Calu3 (cell line): ENCODE data around the gene TSPAN31. TPM values are rescaled to one million over a fixed set of nuclear protein-coding genes. Genes with fewer than 3 reads are reported as not detected.

Experiments used
- BruUV-seq: library from RNA; stranded (reverse); fragments of 400-500 nt; replicated peaks from 2 replicates; lab custom pipeline; 2021; lab: Mats Ljungman, UMichigan
- CTCF ChIA-PET: fragments of 300-600 bp; sonication (Branson Sonifier 250); formaldehyde crosslinking; loops from one replicate; lab custom pipeline; 2022; ENCODE audit warnings: antibody characterized with exemption; lab: Charles Lee
- DNase-seq: peaks from one replicate; pipeline ENCODE4 v3.0.0; 2022
- H3K27ac Mint-ChIP-seq: one replicate; pipeline ENCODE4 v1.8.0; 2022; ENCODE audit warnings: mixed read lengths; ENCODE audit not compliant: unreplicated experiment
- H3K27me3 Mint-ChIP-seq: one replicate; pipeline ENCODE4 v1.8.0; 2022; ENCODE audit warnings: mixed read lengths; ENCODE audit not compliant: unreplicated experiment
- H3K36me3 Mint-ChIP-seq: one replicate; pipeline ENCODE4 v1.8.0; 2022; ENCODE audit warnings: mild to moderate bottlenecking, moderate library complexity, mixed read lengths; ENCODE audit not compliant: insufficient read depth, unreplicated experiment
- H3K4me1 Mint-ChIP-seq: one replicate; pipeline ENCODE4 v1.8.0; 2022; ENCODE audit warnings: mild to moderate bottlenecking, low read depth, mixed read lengths; ENCODE audit not compliant: unreplicated experiment
- H3K4me3 Mint-ChIP-seq: one replicate; pipeline ENCODE4 v1.8.0; 2022; ENCODE audit warnings: mild to moderate bottlenecking, low read depth, moderate library complexity, mixed read lengths; ENCODE audit not compliant: unreplicated experiment
- H3K9me3 Mint-ChIP-seq: one replicate; pipeline ENCODE4 v1.8.0; 2022; ENCODE audit warnings: low read depth, mixed read lengths; ENCODE audit not compliant: unreplicated experiment
- intact Hi-C: fragments of 100-400 bp; cut with micrococcal nuclease; formaldehyde crosslinking; loops from one replicate; pipeline ENCODE4 v1.10.0; 2022; ENCODE audit not compliant: unreplicated experiment
- total RNA-seq: library from RNA; stranded (reverse); gene quantifications from 2 replicates; pipeline ENCODE4 v1.2.3, GENCODE V29; 2022
- TF ChIP-seq, protein P1 (sequence below): fragments of 200-600 bp; IDR thresholded peaks from one replicate; pipeline ENCODE4 v1.8.0; 2022; ENCODE audit warnings: antibody characterized with exemption; ENCODE audit not compliant: unreplicated experiment

Gene TSPAN31
- total RNA-seq, 1 experiment from 2014 or later: 40.2 TPM

DNA sequence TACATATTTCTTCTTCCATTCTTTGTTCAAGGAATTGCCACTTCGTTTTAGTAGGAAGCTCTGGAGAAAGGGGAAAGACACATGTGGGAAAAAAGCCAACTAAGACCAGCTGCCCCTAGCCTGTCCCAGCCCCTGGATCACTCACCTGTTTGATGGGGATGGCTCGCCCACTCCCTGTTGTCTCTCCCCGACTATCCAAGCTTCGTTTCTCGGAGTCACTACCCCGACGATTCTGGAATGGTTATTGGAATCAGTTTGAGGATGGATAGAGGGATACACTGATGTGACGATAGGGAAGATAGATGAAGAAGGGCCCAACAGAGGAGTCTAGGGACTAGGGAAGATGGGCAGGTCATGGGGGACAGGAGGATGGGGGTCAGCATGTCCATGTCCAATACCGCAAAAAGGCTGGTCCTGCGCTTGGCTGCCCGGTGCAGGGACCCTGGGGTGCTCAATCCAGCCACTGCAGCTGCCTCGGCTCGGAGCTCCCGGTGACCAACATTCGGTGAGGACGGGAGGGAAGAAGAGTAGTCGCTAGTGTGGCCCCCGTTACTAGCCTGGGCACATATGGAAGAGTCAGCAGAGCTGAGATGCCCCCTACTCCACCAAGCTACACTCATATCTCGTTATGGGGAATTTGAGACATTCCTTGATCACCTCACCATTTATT is 13.3 kb upstream of the TSPAN31 start:
- peaks cover 94% of the 10 kb centered on the region for H3K27me3 Mint-ChIP-seq
- H3K4me1 Mint-ChIP-seq: peaks cover 28% of the 10 kb centered on the region
- CTCF ChIA-PET: interaction anchor here (0.5 to 0.9 kb wide), 3 partner anchors 9 to 188 kb away, joined by 3 read pairs; no protein-coding TSS in a partner anchor
- BruUV-seq: no TSS peak
- H3K9me3 Mint-ChIP-seq: no peaks in the 10 kb centered on the region
- no peak for DNase-seq
- intact Hi-C loops: no loop called here
- TF ChIP-seq, protein P1, sequence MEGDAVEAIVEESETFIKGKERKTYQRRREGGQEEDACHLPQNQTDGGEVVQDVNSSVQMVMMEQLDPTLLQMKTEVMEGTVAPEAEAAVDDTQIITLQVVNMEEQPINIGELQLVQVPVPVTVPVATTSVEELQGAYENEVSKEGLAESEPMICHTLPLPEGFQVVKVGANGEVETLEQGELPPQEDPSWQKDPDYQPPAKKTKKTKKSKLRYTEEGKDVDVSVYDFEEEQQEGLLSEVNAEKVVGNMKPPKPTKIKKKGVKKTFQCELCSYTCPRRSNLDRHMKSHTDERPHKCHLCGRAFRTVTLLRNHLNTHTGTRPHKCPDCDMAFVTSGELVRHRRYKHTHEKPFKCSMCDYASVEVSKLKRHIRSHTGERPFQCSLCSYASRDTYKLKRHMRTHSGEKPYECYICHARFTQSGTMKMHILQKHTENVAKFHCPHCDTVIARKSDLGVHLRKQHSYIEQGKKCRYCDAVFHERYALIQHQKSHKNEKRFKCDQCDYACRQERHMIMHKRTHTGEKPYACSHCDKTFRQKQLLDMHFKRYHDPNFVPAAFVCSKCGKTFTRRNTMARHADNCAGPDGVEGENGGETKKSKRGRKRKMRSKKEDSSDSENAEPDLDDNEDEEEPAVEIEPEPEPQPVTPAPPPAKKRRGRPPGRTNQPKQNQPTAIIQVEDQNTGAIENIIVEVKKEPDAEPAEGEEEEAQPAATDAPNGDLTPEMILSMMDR: no peak
- peaks cover 5% of the 10 kb centered on the region for H3K36me3 Mint-ChIP-seq
- no peak overlapping the region for H3K27ac Mint-ChIP-seq
- no peak overlapping the region for H3K4me3 Mint-ChIP-seq

GRCh38 chr12:57732270-57732669 is 12.6 kb upstream of the TSPAN31 start:
- BruUV-seq: no TSS peak
- Mint-ChIP-seq H3K9me3 (no peaks in the 10 kb centered on the region), H3K4me3 (no peak overlapping the region), H3K27me3 (peaks cover 100% of the 10 kb centered on the region), H3K4me1 (peaks cover 32% of the 10 kb centered on the region), H3K36me3 (peaks cover 5% of the 10 kb centered on the region), H3K27ac (no peak overlapping the region)
- CTCF ChIA-PET: no interaction called here
- TF ChIP-seq, protein P1: no peak
- no peak for DNase-seq
- intact Hi-C loops: no loop called here

DNA sequence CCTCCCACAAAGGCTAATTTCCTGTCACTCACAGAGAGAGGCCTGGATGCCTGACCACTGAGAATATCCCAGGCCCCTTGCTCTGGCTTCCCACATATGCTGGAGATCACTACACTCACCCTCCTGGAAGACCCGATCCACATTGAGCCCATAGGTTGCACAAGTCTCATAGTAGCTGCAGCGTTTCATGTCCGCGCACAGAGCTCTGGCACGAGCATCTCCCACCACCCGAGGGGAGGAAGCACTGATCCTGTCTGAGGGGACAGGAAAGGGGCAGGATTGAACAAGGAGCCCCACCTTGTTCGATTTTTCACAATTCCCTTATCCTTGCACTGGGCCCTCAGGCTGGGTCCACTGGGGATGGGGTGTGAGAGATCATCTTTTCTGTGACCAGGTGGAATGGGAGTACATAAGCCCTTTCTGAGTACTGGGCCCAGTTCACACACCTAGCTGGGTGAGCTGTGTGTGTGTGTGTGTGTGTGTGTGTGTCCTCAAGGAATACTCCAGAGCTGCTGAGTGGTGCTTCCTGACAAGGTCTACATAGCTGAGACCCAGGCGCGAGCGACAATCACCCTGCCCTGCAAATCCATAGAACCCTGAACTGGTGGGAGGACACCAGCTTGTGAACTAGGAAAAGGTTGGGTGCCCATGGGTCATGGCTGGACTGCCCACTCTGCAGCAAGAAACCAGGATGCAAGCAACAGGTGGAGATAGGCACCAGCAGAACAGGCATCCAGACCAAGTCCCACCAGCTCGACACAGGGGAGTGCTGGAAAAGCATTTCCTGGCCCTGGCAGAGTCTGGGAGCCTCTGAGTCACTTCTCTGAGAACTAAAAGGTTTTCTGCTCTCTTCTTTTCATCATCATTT is 11.9 kb upstream of the TSPAN31 start:
- Mint-ChIP-seq H3K27ac (no peak overlapping the region), H3K9me3 (no peaks in the 10 kb centered on the region), H3K27me3 (peaks cover 96% of the 10 kb centered on the region), H3K36me3 (peaks cover under 1% of the 10 kb centered on the region), H3K4me3 (no peak overlapping the region), H3K4me1 (peaks cover 28% of the 10 kb centered on the region)
- TF ChIP-seq, protein P1: no peak
- intact Hi-C loops: no loop called here
- DNase-seq: no peak
- BruUV-seq: no TSS peak
- CTCF ChIA-PET: no interaction called here

- intact Hi-C loops: no loop called here
- H3K27me3 Mint-ChIP-seq: peaks cover 92% of the 10 kb centered on the region
- TF ChIP-seq, protein P1: no peak
- H3K27ac Mint-ChIP-seq: no peak overlapping the region
- H3K36me3 Mint-ChIP-seq: no peaks in the 10 kb centered on the region
- H3K4me1 Mint-ChIP-seq: peaks cover 21% of the 10 kb centered on the region
- no peaks in the 10 kb centered on the region for H3K9me3 Mint-ChIP-seq
- H3K4me3 Mint-ChIP-seq: no peak overlapping the region
- BruUV-seq: no TSS peak
- DNase-seq: no peak
- CTCF ChIA-PET: interaction anchor here (3.2 to 3.4 kb wide), 2 partner anchors 8 to 151 kb away, joined by 17 to 18 read pairs; no protein-coding TSS in a partner anchor
Measured at GRCh38 chr12:57733928-57734327, 10.9 kb upstream of the TSPAN31 start.
